Fibroblast of the conjunctiva (primary cell): Measurements from ENCODE around the gene CCDC188.
A peak's percentile ranks its signal among the peaks of the same experiment; 100 is the strongest.

Source experiments
- DNase-seq: peaks from one replicate; pipeline ENCODE4 v3.0.0-alpha.2; 2010; ENCODE audit warnings: low read depth

CCDC188 gene

GRCh38 chr22:20132686-20133246, 18.1 kb downstream of the CCDC188 start:
- no peak for DNase-seq

- no peak for DNase-seq
Measured at GRCh38 chr22:20131859-20132685, 18.8 kb downstream of the CCDC188 start.

- DNase-seq = no peak
Measured at GRCh38 chr22:20131597-20131858, 19.3 kb downstream of the CCDC188 start, which contains the start of gene ZDHHC8. TSS of gene ZDHHC8 (plus strand) at chr22:20131804. CDS start at chr22:20131948, 144 bp downstream.

GRCh38 chr22:20130731-20131596, 19.9 kb downstream of the CCDC188 start:
- peak; percentile 43 for DNase-seq

GRCh38 chr22:20130319-20130718, 20.5 kb downstream of the CCDC188 start:
- no peak for DNase-seq

GRCh38 chr22:20129747-20130014, 21.2 kb downstream of the CCDC188 start:
- DNase-seq = no peak

- no peak for DNase-seq
Measured at GRCh38 chr22:20128902-20129746, 21.7 kb downstream of the CCDC188 start.

- no peak for DNase-seq
Measured at GRCh38 chr22:20128619-20128901, 22.3 kb downstream of the CCDC188 start.

GRCh38 chr22:20127869-20128618, 22.8 kb downstream of the CCDC188 start:
- DNase-seq = no peak

- DNase-seq = no peak
Measured at GRCh38 chr22:20127318-20127868, 23.5 kb downstream of the CCDC188 start.

- no peak for DNase-seq
Measured at GRCh38 chr22:20126284-20127029, 24.4 kb downstream of the CCDC188 start.

- DNase-seq = no peak
Measured at GRCh38 chr22:20125201-20126174, 25.4 kb downstream of the CCDC188 start.

- DNase-seq = no peak
Measured at GRCh38 chr22:20124083-20124787, 26.6 kb downstream of the CCDC188 start.

- DNase-seq = no peak
Measured at GRCh38 chr22:20123366-20124082, 27.3 kb downstream of the CCDC188 start.

GRCh38 chr22:20121856-20122415, 28.9 kb downstream of the CCDC188 start:
- no peak for DNase-seq

- DNase-seq = no peak
Measured at GRCh38 chr22:20118300-20119020, 32.4 kb downstream of the CCDC188 start.

GRCh38 chr22:20117633-20118299, 33.1 kb downstream of the CCDC188 start:
- DNase-seq = no peak
